T-helper 2 cell (primary cell): ENCODE results near the gene COA1.
"Not testable (repeated sequence)": the region's sequence is repeated elsewhere in the genome, so short reads cannot be mapped to it uniquely, and the experiment has no call there.

Source experiments
- DNase-seq, 5 experiments: peaks; one replicate each; pipeline versions ENCODE4 v3.0.0 to v3.0.0-alpha.2; 2012 to 2022

COA1 gene

DNA sequence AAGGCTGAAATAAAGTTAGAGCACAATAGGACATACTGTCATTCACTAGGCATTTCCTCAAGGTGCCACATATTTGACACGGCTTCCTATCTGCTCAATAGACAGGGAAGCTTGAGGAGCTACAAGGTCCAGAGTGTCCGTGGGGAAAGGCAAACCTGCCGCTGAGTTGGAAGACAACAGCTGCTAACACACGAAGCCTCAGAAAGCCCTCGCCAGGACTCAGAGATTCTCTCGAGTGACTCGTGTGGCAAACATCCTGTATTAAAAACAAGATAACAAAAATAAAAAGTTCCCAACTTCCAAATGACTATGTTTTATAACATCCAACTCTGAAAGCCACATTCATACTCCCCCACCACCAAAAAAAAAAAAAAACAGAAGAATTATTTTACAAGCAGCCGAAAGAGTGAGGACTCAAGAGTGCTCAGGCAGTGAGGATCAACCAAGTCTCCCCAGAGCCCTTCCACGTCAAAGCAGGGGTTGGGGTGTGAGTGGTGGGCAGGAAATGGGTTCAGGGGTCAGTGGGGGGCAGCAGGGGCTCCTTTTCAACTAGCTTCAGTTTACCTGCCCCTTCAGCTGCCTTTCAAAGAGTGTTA, 78.8 kb downstream of the COA1 start:
- peak in 1 of 5 experiments; percentile 34 for DNase-seq

- peak in 3 of 5 experiments; percentile 53 to 97 (median 88) for DNase-seq
Observed at GRCh38 chr7:43649755-43650274, 79.5 kb downstream of the COA1 start.

GRCh38 chr7:43648473-43649406, 80.6 kb downstream of the COA1 start:
- peak in 4 of 5 experiments; percentile 40 to 96 (median 76) for DNase-seq

DNA sequence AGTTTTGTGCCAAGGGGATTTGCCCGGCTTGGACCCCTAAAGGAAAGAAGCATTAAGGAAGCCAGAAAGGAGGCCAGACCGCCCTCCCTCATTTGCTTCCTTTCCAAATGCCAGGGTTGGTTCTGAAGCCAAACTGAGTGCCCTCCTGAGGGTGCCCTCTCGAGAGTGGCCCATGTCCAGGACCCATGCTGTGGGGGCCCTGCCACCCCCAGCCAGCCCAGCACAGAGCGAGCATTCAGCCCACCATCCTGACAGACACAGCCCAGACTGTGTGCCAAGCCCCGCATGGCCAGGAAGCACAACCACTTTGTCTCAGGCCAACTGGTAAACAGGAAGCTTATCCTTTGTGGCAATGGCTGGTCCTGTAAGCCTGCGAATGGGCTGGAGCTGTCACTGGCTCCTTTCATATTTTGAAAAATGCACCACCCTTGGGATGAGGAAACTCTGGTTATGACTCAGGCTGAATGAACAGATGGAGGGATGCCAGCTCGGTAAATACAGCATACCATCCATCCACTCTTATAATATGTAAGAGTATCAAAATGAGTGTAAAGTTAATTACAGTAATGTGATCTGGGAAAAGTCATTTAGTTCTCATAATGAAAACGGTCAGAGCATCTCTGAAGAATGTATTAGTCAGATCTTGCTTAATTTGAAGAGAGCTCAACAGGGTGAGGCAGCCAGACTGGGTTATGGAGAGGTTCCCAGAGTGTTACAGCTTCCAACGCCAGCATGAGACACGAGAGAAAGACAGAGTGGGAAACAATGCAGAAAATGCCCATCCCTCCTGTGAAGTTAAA, 81.5 kb downstream of the COA1 start:
- DNase-seq: peak in 3 of 5 experiments; percentile 27 to 77 (median 31)

DNA sequence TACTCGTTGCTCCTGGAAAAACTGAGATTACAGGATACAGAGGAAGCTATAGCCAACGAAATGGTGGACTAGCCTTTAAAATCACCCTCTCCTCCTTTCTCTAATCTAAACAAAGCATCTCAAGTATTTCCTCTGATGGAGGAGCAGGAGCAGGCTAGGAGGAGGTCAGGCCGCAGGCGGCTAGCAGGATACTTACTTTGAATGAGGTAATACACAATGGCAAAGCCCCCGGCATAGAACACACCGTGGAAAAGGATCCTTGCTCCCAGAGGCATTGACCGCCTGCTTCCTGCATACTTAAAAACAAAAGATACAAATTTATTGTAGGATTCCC, 82.0 kb downstream of the COA1 start:
- no peak for DNase-seq

- DNase-seq: no peak
Observed at GRCh38 chr7:43646603-43647338, 82.6 kb downstream of the COA1 start.

DNA sequence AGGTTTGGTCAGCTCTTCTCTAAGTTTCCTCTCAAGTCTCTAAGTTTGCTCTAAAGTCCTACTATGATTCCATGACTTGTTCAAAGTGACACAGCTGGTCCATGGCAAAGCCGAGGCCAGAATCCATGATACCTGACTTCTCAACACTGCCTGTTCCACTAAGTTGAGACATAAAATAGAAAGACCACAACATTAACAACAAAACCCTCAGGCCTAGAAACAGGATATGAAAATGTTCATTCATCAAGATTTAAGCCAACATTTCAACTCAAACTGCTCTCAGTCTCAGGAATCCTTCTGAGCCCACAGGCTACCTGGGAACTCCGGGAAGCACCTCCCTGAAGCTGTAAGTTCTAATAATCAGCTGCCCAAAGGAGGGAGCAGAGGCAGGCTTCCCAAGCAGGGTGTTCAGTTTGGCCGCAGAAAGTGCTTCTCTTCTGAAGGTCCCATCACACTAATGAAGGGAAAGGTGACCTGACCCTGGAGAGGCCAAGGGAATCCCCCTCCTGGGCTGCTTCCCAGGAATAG, 83.6 kb downstream of the COA1 start:
- no peak for DNase-seq

DNA sequence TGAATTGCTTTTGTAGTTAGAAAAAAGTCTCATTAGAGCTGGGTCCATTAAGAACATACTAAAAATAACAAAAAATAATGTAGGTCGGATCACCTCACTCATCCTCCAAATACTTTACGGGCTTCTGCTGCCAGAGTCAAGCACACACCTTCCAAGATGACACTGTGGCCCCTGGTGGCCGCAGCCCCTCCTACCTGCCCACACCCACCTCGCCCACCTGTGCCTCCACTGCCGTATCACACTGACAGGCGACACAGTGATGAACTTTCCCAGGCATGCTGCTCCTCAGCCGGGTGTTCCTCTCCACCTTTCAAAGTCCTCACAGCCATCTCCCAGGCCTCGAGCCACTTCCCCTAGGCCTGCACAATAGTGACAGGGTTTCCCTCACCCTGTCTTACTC, 85.5 kb downstream of the COA1 start:
- no peak for DNase-seq

DNA sequence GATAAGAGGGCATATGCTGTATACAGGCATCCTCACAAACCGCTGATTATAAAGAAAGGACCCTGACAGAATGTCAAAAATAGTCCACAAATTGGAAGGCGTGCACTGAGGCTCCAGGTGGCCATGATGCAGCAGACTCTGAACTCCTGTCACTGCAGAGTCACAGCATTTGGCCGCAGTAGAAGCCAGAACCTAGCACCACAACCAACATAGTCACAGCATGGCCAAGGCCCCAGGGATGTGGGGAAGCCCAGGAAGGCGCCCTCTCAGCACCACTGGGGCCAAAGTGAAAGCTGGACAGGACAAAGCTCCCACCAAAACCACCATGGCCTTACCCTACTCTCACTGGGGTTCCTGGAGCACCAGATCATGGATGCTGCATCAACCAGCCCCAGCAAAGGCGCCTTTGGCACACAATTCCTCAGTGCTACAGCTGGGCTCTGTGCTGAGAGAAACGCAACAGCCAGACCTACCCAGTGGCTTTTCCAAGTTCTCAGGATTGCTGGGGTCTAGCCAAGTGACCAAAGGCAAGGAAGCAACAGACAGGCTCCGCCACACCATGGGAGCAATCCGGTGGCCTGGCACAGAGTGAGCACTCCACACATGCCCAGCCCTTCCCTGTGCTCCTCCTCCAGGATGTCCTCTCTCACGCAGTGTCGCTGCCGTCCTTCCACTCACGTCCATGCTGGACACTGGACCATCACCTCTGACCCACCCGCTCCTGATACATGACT, 86.3 kb downstream of the COA1 start:
- no peak for DNase-seq

- DNase-seq: no peak
Observed at GRCh38 chr7:43640679-43641078, 88.6 kb downstream of the COA1 start.

GRCh38 chr7:43639858-43640491, 89.3 kb downstream of the COA1 start:
- no peak for DNase-seq

- peak in 1 of 5 experiments; percentile 48 for DNase-seq
Observed at GRCh38 chr7:43637114-43637806, 92.1 kb downstream of the COA1 start.

DNA sequence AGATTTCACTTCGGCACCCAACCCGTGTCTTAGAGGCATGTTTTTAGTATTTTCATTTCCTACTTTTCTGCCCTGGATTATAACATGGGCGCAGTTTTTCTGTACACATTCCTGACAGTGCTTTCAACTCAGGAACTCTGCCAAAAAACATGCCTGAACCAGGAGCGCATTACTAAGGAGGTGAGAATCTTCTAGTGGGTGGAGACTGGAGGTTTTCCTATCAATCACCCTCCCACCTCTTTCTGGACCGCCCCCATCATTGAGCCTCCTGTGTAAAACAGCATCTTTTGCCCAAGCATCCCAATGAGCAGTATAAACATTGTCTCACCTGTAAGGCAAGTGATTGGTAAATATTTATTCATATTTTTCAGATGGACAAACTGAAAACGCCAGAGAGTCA, 93.2 kb downstream of the COA1 start:
- DNase-seq: no peak

DNA sequence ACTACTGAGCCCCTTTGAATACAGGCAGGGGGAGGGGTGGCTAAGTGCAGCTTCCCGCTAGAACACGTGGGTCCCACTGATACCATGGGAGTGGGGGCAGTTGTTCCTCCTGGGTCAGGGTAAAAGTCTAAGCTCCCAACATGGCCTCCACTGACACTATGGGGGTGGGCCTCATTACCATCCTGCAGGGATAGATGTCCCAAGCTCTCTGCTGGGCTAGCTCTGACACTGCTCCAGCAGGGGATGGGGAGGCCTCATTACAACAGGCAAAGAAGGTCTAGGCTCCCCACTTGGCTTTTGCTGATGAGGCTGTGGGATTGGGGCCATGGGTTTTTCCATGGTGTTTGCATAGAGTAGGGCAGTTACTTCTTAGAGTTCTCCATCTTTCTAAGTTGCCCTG, 94.9 kb downstream of the COA1 start:
- DNase-seq: no peak

DNA sequence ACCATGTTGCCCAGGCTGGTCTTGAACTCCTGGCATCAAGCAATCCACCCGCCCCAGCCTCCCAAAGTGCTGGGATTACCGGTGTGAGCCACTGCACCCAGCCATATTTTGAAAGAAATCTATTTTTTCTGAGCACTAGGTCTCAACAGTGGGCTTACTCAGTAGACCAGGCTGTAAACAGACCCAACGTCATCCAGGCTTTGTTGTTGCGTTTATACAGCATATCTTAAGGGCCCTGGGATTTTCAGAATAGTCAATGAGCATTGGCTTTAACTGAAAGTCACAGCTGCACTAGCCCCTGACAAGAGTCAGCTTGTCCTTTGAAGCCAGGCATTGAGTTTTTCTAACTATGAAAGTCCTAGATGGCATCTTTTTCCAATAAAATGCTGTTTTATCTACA, 96.6 kb downstream of the COA1 start:
- no peak for DNase-seq

DNA sequence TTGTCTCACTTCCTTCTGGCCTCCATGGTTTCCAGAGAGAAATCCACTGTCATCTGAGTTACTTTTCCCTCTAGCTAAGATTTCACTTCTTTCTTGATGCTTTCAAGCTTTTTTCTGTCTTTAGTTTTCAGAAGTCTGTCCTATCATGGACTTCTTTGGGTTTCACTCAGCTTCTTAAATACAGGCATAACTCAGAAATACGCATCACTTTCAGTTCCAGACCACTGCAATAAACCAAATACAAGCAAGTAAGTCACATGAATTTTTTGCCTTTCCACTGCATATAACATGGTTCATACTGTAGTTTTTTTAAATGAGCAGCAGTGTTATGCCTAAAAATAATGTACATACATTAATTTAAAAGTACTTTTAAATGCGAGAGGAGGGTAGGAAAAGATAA, 97.8 kb downstream of the COA1 start:
- no peak for DNase-seq

DNA sequence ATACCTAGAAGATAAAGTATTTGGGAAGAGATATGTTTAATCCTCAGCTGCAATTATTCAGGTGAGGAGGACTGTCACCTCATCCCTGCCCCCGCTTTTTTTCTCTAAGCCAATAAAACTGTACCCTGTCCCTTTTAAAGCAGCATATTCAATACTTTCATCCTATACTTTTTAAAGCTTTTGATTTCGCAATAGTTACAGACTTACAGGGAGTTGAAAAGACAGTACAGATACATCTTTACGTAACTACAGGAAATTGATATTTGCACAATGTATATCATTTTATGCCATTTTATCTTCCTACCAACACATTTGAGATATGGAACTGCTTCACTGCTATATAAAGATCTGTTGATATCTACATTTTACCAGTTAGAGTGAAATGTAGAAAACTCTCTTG, 98.8 kb downstream of the COA1 start:
- DNase-seq: no peak

DNA sequence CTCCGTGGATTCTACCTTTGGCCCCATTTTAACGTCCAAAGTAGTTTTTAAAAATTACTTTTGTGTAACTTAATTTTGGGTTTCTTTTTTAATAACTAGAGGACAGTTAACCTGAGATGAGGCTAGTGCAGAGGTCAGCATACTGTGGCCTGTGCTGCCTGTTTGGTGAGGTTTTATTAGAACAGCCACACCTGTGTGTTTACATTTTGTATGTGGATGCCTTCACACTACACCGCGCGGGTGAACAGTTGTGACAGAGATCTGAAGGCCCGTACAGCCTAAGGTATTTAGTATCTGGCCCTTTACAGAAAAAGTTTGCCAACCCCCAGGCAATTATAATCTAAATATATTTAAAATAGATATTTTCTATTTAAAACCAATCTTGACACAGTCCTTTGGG, 99.5 kb downstream of the COA1 start:
- no peak for DNase-seq

DNA sequence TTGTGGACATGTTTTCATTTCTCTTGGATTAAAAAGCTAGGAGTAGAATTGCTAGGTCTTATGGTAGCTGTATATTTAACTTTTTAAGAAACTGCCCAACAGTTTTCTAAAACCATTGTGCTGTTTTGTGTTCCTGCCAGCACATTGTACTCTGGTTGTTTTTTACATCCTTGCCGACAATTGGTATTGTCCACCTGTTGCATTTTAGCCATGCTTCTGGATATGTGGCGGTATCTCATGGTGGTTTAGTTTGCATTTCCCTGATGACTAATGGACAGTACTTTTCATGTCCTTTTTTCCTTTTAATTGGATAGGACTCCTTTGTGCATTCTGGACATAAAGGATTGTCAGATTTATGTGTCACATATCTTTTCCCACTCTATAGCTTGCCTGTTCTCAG, 100.9 kb downstream of the COA1 start:
- DNase-seq: no peak

DNA sequence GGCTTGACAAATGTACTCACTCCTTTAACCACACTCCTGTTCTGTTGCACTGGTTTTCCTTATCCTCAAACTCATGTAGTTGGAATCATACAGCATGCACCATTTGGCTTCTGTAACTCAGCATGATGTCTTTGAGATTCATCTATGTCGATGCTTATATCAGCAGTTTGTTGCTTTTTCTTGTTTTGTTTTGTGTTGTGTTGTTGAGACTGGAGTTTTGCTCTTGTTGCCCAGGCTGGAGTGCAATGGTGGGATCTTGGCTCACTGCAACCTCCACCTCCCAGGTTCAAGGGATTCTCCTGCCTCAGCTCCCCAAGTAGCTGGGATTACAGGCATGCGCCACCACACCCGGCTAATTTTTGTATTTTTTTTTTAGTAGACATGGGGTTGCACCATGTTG, 101.5 kb downstream of the COA1 start:
- DNase-seq: not testable (repeated sequence)
